ENCODE results near the gene HES4.

HES4 gene, protein sequence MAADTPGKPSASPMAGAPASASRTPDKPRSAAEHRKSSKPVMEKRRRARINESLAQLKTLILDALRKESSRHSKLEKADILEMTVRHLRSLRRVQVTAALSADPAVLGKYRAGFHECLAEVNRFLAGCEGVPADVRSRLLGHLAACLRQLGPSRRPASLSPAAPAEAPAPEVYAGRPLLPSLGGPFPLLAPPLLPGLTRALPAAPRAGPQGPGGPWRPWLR

GRCh38 chr1:999725-1000356 lies at the start of gene HES4:
Gene HES4 (minus strand): TSS chr1:1000097. CDS start chr1:999973, 124 bp downstream.
- no peak for DNase-seq

DNA sequence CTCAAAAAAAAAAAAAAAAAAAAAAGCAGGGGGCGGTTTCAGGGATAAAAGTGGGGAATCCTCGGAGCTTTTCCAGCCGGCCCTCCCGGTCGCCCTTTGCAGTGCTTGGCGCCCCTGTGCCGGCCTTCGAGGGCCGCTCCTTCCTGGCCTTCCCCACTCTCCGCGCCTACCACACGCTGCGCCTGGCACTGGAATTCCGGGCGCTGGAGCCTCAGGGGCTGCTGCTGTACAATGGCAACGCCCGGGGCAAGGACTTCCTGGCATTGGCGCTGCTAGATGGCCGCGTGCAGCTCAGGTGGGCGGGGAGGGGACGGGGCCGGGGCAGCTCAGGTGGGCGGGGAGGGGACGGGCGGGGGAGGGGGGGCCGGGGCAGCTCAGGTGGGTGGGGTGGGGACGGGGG lies 48.9 kb upstream of the HES4 start:
- no peak for DNase-seq

GRCh38 chr1:1047963-1048362 lies 48.1 kb upstream of the HES4 start:
- no peak for DNase-seq

DNA sequence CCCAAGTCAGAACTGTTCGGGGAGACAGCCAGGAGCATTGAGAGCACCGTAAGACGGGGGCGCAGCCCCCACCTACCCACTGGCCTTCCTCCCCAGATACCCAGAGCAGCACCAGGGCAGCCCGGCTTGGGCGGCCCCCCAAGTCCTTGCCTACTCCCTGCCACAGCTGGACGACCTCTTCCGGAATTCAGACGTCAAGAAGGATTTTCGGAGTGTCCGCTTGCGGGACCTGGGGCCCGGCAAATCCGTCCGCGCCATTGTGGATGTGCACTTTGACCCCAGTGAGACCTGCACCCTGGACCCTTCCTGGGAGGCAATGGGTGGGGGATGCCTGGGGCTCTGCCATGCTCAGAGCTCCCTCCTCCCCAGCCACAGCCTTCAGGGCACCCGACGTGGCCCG lies 47.5 kb upstream of the HES4 start:
- no peak for DNase-seq

DNA sequence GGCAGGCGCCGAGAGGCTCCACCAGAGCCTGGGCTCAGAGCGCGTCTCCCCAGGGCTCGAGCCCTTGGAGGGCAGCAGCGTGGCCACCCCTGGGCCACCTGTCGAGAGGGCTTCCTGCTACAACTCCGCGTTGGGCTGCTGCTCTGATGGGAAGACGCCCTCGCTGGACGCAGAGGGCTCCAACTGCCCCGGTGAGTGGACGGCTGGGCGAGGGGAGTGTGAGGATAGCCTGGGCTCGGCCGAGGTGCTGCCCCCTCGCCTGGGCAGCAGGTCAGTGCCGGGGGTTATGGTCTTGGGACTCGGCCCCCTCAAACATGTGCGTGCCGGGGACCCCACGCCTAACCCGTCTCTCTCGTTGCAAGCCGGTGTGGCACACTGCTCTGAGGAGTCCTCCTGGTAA lies 46.9 kb upstream of the HES4 start:
- no peak for DNase-seq

DNA sequence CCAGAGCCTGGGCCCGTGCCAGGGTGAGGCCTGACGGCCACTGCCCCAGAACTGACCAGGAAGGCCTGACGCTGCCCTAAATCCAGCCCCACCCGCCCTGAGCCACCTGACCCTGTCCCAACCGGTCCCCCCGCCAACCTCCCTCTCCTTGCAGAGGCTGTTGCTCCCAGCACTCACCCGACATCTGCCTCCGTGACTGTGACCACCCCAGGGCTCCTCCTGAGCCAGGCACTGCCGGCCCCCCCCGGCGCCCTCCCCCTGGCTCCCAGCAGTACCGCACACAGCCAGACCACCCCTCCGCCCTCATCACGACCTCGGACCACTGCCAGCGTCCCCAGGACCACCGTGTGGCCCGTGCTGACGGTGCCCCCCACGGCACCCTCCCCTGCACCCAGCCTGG lies 46.3 kb upstream of the HES4 start:
- DNase-seq = no peak

DNA sequence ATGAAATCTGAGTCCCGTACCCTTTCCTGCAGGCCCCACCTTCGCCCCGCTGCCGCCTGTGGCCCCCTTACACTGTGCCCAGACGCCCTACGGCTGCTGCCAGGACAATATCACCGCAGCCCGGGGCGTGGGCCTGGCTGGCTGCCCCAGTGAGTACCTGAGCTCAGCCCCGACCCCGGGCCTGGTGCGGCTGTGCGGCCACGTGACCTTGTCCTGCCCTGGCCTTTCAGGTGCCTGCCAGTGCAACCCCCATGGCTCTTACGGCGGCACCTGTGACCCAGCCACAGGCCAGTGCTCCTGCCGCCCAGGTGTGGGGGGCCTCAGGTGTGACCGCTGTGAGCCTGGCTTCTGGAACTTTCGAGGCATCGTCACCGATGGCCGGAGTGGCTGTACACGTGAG lies 45.2 kb upstream of the HES4 start:
- no peak for DNase-seq

DNA sequence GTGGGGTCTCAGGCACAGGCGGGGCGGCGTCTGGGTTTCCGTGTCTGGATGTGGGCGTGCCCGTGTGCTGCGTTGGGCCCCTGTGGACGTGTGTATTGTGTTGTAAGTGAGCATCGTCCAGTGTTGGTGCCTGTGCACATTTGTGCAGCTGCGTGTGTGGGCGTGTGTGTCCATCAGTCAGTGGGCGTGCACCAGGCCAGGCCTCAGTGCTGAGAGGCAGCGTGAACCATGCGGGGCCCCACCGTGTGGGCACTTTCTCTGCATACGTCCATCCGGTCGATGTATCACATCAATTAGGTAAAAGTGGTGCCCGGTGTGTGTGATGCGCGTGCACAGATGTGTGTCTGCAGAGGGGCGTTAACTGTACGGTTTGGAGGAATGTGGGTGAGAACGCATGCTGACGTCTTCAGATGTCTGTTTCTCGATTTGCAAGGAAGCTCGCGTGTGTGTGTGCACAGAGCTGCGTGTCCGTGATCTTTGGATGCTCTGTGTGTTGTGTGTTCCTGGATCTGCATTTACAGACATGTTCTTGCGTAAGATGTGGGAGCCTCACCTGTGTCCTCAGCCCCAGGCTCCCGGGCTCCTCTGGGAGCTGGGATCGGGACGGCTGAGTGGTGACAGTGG lies 44.7 kb upstream of the HES4 start:
- no peak for DNase-seq

DNA sequence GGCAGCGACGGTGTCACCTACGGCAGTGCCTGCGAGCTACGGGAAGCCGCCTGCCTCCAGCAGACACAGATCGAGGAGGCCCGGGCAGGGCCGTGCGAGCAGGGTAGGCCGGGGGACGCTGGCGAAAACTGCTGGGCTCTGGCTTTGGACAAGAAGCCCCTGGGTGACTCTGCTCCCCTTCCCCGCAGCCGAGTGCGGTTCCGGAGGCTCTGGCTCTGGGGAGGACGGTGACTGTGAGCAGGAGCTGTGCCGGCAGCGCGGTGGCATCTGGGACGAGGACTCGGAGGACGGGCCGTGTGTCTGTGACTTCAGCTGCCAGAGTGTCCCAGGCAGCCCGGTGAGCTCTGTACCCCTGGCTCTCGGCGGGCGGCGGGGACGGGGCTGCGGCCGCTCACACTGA lies 44.0 kb upstream of the HES4 start:
- no peak for DNase-seq

- DNase-seq = no peak
Measured at GRCh38 chr1:1043411-1043810, 43.5 kb upstream of the HES4 start.

GRCh38 chr1:1042835-1043234 lies 42.9 kb upstream of the HES4 start:
- no peak for DNase-seq

DNA sequence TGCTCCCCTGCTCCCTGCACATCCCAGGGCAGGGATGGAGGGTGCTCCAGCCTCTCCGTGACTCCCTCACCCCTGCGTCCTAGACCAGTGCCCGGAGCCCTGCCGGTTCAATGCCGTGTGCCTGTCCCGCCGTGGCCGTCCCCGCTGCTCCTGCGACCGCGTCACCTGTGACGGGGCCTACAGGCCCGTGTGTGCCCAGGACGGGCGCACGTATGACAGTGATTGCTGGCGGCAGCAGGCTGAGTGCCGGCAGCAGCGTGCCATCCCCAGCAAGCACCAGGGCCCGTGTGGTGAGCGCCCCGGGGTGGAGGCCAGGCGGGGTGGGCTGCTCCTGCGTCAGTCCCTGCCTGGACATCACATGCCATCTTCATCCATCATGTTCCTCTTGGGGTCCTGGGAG lies 42.0 kb upstream of the HES4 start:
- no peak for DNase-seq

DNA sequence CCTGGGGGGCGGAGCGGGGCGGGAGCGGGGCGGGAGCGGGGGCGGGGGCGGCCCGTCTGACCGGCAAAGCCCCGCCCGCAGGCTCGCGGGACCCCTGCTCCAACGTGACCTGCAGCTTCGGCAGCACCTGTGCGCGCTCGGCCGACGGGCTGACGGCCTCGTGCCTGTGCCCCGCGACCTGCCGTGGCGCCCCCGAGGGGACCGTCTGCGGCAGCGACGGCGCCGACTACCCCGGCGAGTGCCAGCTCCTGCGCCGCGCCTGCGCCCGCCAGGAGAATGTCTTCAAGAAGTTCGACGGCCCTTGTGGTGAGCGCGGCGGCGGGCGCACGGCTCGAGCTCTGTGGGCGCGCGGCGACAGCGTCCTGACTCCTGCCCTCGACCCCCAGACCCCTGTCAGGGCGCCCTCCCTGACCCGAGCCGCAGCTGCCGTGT lies 41.2 kb upstream of the HES4 start:
- DNase-seq = no peak

- DNase-seq = peak; percentile 88
Measured at GRCh38 chr1:1040004-1040991, 40.4 kb upstream of the HES4 start.

DNA sequence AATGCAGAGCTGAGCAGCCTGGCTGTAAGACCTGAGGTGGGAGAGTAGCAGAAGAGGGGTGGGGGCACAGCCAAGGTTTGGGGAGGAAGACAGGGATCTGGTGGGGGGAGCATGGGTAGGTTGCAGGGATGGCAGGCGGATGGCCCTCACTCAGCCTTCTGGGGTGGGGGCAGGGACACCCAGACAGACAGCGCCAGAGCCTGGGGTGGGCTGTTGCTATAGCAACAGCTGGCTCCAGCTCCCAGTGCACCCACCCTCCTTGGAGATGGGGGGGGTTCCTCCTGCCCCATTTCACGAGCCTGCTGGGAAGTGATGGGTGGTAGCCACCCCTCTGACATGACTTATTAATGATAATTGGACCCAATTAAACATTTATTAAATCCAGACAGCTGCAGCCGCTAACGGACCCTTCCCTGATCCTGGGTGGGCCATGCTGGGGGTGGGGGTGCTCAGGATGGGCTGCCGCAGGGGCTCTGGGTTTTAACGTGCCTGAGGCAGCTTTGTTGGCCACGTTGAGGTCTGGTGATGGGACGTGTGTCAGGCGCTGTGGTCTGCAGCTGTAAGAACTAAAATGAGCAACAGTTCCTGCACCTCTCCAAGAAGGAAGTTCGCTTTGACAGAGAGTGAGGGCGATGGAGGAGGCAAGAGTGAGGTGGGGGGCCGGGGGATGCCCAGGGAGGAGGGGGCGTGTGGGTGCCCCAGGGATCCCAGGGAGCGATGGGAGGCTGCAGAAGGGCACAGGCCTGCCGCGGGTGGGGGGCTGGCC lies 39.4 kb upstream of the HES4 start:
- DNase-seq = no peak

- DNase-seq = no peak
Measured at GRCh38 chr1:1038694-1039093, 38.8 kb upstream of the HES4 start.

GRCh38 chr1:1037366-1038327 lies 37.8 kb upstream of the HES4 start:
- no peak for DNase-seq

DNA sequence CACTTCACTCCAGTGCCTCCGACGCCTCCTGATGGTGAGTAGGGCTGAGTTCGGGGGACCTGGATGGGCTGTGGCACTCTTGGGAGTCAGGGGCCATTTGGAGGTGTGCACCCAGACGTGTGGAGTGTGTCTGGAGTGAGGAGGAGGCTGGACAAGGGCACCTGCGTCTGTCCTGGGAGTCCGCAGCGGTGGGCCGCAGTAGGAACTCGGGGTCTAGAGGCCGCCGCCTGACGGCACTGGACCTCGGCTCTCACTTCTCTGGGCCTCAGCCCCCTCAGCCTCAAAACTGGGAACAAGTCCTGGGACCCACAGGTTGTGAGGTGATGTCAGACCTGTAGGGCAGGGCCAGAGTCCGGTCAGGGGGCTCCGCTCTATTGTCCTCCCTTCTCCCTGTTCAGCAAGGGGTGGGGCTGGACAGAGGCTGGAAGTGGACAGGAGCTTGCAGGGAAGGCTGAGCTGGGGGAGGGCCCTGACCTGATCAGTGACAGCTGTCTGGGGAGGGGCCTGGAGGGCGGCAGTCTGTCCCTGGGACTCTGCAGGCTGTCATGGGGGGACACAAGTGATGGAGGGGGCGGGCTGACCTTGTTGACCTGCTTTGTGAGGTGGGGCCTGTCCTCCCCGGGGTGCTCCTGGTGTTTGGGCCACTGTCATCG lies 35.5 kb upstream of the HES4 start:
- no peak for DNase-seq

GRCh38 chr1:1034439-1034781 lies 34.5 kb upstream of the HES4 start:
- no peak for DNase-seq

GRCh38 chr1:1033731-1034438 lies 34.0 kb upstream of the HES4 start:
- DNase-seq = no peak

Data from activated CD8-positive, alpha-beta memory T cell treated with anti-CD3 and anti-CD28 coated beads, Interleukin-2, amount 50 U/mL, for 48 hours (primary cell).